HEK293 (cell line): ENCODE data around the gene NECTIN4.

Experiments
- CTCF ChIA-PET: fragments of 350-600 bp; formaldehyde crosslinking; extraction: SDS; loops from one replicate; lab custom pipeline; 2021; ENCODE audit warnings: antibody characterized with exemption; lab: Yijun Ruan, JAX
- POLR2A ChIA-PET: fragments of 300-600 bp; formaldehyde crosslinking; extraction: SDS; loops from one replicate; lab custom pipeline; 2020; ENCODE audit warnings: antibody characterized with exemption, inconsistent platforms; lab: Yijun Ruan, JAX
- H3K27ac ChIP-seq: fragments of 200-500 bp; sonication (Bioruptor generic); 2 replicates; pipeline ENCODE4 v1.5.1; 2014; ENCODE audit warnings: low read depth, low read length, control low read depth, inconsistent platforms; ENCODE audit errors: extremely low read depth
- H3K36me3 ChIP-seq, 2 experiments: fragments of 200-500 bp in 1 of 2; sonication (Bioruptor generic) in 1 of 2; 1 replicate in 1 of 2; 2 replicates in 1 of 2; pipeline ENCODE4 v1.5.1; 2014 to 2017; ENCODE audit warnings: inconsistent platforms in 2 of 2, low read length in 2 of 2; ENCODE audit not compliant: control insufficient read depth in 2 of 2, insufficient read depth in 1 of 2
- H3K4me1 ChIP-seq: fragments of 200-500 bp; sonication (Bioruptor generic); 2 replicates; pipeline ENCODE4 v1.5.1; 2014; ENCODE audit warnings: mild to moderate bottlenecking, low read length, inconsistent platforms; ENCODE audit not compliant: control insufficient read depth, insufficient read depth
- H3K4me3 ChIP-seq: 2 replicates; pipeline ENCODE4 v1.5.1; 2011; ENCODE audit warnings: low read depth, mild to moderate bottlenecking, control low read depth, low read length, moderate library complexity
- H3K9me3 ChIP-seq: fragments of 200-500 bp; sonication (Bioruptor generic); 2 replicates; pipeline ENCODE4 v1.5.1; 2014; ENCODE audit warnings: low read depth, low read length, inconsistent platforms; ENCODE audit not compliant: control insufficient read depth, insufficient read depth
- ATF2 ChIP-seq: fragments of 450-650 bp; formaldehyde crosslinking; IDR thresholded peaks from 2 replicates; pipeline ENCODE4 v1.5.1; 2016; ENCODE audit warnings: missing biosample characterization, missing genetic modification characterization, low read depth
- HOXC10 ChIP-seq: sonication (generic); formaldehyde crosslinking; IDR thresholded peaks from 2 replicates; pipeline ENCODE4 v1.8.1; 2023; ENCODE audit warnings: mild to moderate bottlenecking, missing genetic modification reagents
- KLF10 ChIP-seq: fragments of 450-650 bp; IDR thresholded peaks from 2 replicates; pipeline ENCODE4 v1.5.1; 2018; ENCODE audit warnings: missing biosample characterization, mild to moderate bottlenecking, missing genetic modification characterization
- KLF16 ChIP-seq: fragments of 450-650 bp; formaldehyde crosslinking; IDR thresholded peaks from 2 replicates; pipeline ENCODE4 v1.5.1; 2017; ENCODE audit warnings: missing biosample characterization, missing genetic modification characterization
- MEIS1 ChIP-seq: sonication (generic); formaldehyde crosslinking; IDR thresholded peaks from 2 replicates; pipeline ENCODE4 v1.8.1; 2022; ENCODE audit warnings: missing genetic modification reagents, mild to moderate bottlenecking, borderline replicate concordance
- MYNN ChIP-seq: fragments of 450-650 bp; formaldehyde crosslinking; IDR thresholded peaks from 2 replicates; pipeline ENCODE4 v1.5.1; 2016; ENCODE audit warnings: missing biosample characterization, missing genetic modification characterization, borderline replicate concordance
- PATZ1 ChIP-seq: fragments of 450-650 bp; formaldehyde crosslinking; IDR thresholded peaks from 2 replicates; pipeline ENCODE4 v1.5.1; 2016; ENCODE audit warnings: missing biosample characterization, missing genetic modification characterization
- PRDM1 ChIP-seq: fragments of 450-650 bp; formaldehyde crosslinking; IDR thresholded peaks from 2 replicates; pipeline ENCODE4; 2016; ENCODE audit warnings: missing biosample characterization, missing genetic modification characterization
- PRDM10 ChIP-seq: fragments of 450-650 bp; formaldehyde crosslinking; IDR thresholded peaks from 2 replicates; pipeline ENCODE4 v1.5.1; 2016; ENCODE audit warnings: missing biosample characterization, missing genetic modification characterization
- SCRT2 ChIP-seq: fragments of 450-650 bp; formaldehyde crosslinking; IDR thresholded peaks from 2 replicates; pipeline ENCODE4 v1.5.1; 2016; ENCODE audit warnings: missing biosample characterization, missing genetic modification characterization
- SP3 ChIP-seq: fragments of 450-650 bp; formaldehyde crosslinking; IDR thresholded peaks from 2 replicates; pipeline ENCODE4 v1.5.1; 2016; ENCODE audit warnings: missing biosample characterization, missing genetic modification characterization
- SP7 ChIP-seq: fragments of 450-650 bp; formaldehyde crosslinking; IDR thresholded peaks from 2 replicates; pipeline ENCODE4 v1.5.1; 2016; ENCODE audit warnings: missing biosample characterization, missing genetic modification characterization
- ZBTB10 ChIP-seq: fragments of 450-650 bp; formaldehyde crosslinking; IDR thresholded peaks from 2 replicates; pipeline ENCODE4 v1.5.1; 2016; ENCODE audit warnings: missing biosample characterization, missing genetic modification characterization
- ZBTB26 ChIP-seq: fragments of 450-650 bp; formaldehyde crosslinking; optimal IDR thresholded peaks from 2 replicates; pipeline ENCODE3; 2016; ENCODE audit warnings: missing biosample characterization, mild to moderate bottlenecking, missing genetic modification characterization
- ZFHX2 ChIP-seq: fragments of 450-650 bp; formaldehyde crosslinking; conservative IDR thresholded peaks from 2 replicates; pipeline ENCODE4 v1.5.1; 2016; ENCODE audit warnings: missing biosample characterization, missing genetic modification characterization
- ZFP3 ChIP-seq: fragments of 450-650 bp; formaldehyde crosslinking; IDR thresholded peaks from 2 replicates; pipeline ENCODE4 v1.5.1; 2016; ENCODE audit warnings: low read depth, missing biosample characterization, missing genetic modification characterization
- ZFP37 ChIP-seq: fragments of 450-650 bp; formaldehyde crosslinking; IDR thresholded peaks from 2 replicates; pipeline ENCODE4 v1.5.1; 2016; ENCODE audit warnings: missing biosample characterization, missing genetic modification characterization
- ZNF16 ChIP-seq: fragments of 450-650 bp; formaldehyde crosslinking; IDR thresholded peaks from 2 replicates; pipeline ENCODE4 v1.5.1; 2016; ENCODE audit warnings: low read depth, missing biosample characterization, missing genetic modification characterization
- ZNF350 ChIP-seq: fragments of 450-650 bp; formaldehyde crosslinking; IDR thresholded peaks from 2 replicates; pipeline ENCODE4 v1.5.0; 2017; ENCODE audit warnings: missing biosample characterization, mild to moderate bottlenecking, missing genetic modification characterization
- ZNF391 ChIP-seq: fragments of 450-650 bp; formaldehyde crosslinking; IDR thresholded peaks from 2 replicates; pipeline ENCODE4 v1.5.1; 2016; ENCODE audit warnings: low read depth, missing biosample characterization, missing genetic modification characterization, borderline replicate concordance
- ZNF404 ChIP-seq: fragments of 450-650 bp; formaldehyde crosslinking; IDR thresholded peaks from 2 replicates; pipeline ENCODE4 v1.5.1; 2017; ENCODE audit warnings: missing biosample characterization, missing genetic modification characterization
- ZNF416 ChIP-seq: fragments of 450-650 bp; formaldehyde crosslinking; IDR thresholded peaks from 2 replicates; pipeline ENCODE4 v1.5.1; 2016; ENCODE audit warnings: missing biosample characterization, missing genetic modification characterization
- ZNF645 ChIP-seq: fragments of 450-650 bp; formaldehyde crosslinking; IDR thresholded peaks from 2 replicates; pipeline ENCODE4; 2016; ENCODE audit warnings: missing biosample characterization, missing genetic modification characterization
- ZNF830 ChIP-seq: fragments of 450-650 bp; IDR thresholded peaks from 2 replicates; pipeline ENCODE4 v1.5.0; 2018; ENCODE audit warnings: missing biosample characterization, missing genetic modification characterization, low read depth, mild to moderate bottlenecking, moderate library complexity

The NECTIN4 gene

GRCh38 chr1:161039154-161039545 lies 50.2 kb downstream of the NECTIN4 start (continued):
- TF ChIP-seq ATF2, result no peak
- no peak for TF ChIP-seq MEIS1 (CRISPR knock-in tag)
- no peak for TF ChIP-seq ZNF416 (tag by site-specific recombination)
- no peak for TF ChIP-seq ZBTB10
- TF ChIP-seq ZNF645, result no peak
- no peak for TF ChIP-seq ZNF830 (tag by site-specific recombination)

- peaks cover 10 to 52% of the 10 kb centered on the region in 2 experiments for H3K36me3 ChIP-seq
- H3K4me1 ChIP-seq, result peaks cover 10% of the 10 kb centered on the region
- H3K27ac ChIP-seq, result peak within 1 kb of the TSS; percentile 70
- ChIA-PET POLR2A (interaction anchor here (0.6 to 3.4 kb wide), 6 partner anchors 17 to 187 kb away, joined by 3 to 26 read pairs (median 3); partner anchors contain the start of gene F11R), CTCF (interaction anchor here (0.6 to 2.2 kb wide), 5 partner anchors 11 to 97 kb away, joined by 3 to 10 read pairs (median 5); partner anchors contain the start of gene F11R)
- no peaks in the 10 kb centered on the region for H3K9me3 ChIP-seq
- H3K4me3 ChIP-seq, result peak within 1 kb of the TSS; percentile 89
- TF ChIP-seq ZNF404 (tag by site-specific recombination) (no peak), ZNF830 (tag by site-specific recombination) (no peak), ZNF16 (no peak), KLF16 (tag by site-specific recombination) (0 out of 2 replicates have a peak, but pooled peaks have one; percentile 26), PRDM10 (tag by site-specific recombination) (peak; percentile 44; the same call in 1 of the 2 replicates), ZFHX2 (peak; percentile 78), ZNF350 (tag by site-specific recombination) (no peak), SP3 (peak; percentile 75), KLF10 (tag by site-specific recombination) (peak; percentile 33; the same call in 1 of the 2 replicates), ZFP3 (no peak), ZFP37 (tag by site-specific recombination) (peak; percentile 52; the same call in 1 of the 2 replicates), MYNN (tag by site-specific recombination) (no peak), PRDM1 (tag by site-specific recombination) (no peak), SCRT2 (tag by site-specific recombination) (peak; percentile 94), HOXC10 (CRISPR knock-in tag) (0 out of 2 replicates have a peak, but pooled peaks have one; percentile 82), ZNF391 (tag by site-specific recombination) (peak; percentile 27; the same call in 1 of the 2 replicates), SP7 (tag by site-specific recombination) (peak; percentile 46), ZBTB26 (tag by site-specific recombination) (peak; percentile 48), PATZ1 (tag by site-specific recombination) (peak; percentile 77; the same call in 1 of the 2 replicates)
Observed at GRCh38 chr1:161038523-161039153, 50.7 kb downstream of the NECTIN4 start, which contains the start of gene TSTD1. Gene TSTD1 (minus strand): TSS chr1:161038964. CDS start chr1:161038889, 75 bp downstream.
